Epithelial cell of esophagus (primary cell): ENCODE measurements around the gene CISTR.
A peak's percentile ranks its signal among the peaks of the same experiment; 100 is the strongest.

Experiments used
- DNase-seq: peaks from one replicate; pipeline ENCODE4 v3.0.0; 2010; ENCODE audit warnings: low read depth
- H3K4me3 ChIP-seq: 2 replicates; pipeline ENCODE4 v1.5.1; 2011; ENCODE audit warnings: mild to moderate bottlenecking, low read length, control low read depth
- TF ChIP-seq, protein P1 (sequence below): IDR thresholded peaks from 2 replicates; pipeline ENCODE4 v1.5.1; 2011; ENCODE audit warnings: low read depth, mild to moderate bottlenecking, low read length, control low read depth, inconsistent platforms; ENCODE audit not compliant: insufficient read depth; ENCODE audit errors: missing control alignments

Gene CISTR

DNA sequence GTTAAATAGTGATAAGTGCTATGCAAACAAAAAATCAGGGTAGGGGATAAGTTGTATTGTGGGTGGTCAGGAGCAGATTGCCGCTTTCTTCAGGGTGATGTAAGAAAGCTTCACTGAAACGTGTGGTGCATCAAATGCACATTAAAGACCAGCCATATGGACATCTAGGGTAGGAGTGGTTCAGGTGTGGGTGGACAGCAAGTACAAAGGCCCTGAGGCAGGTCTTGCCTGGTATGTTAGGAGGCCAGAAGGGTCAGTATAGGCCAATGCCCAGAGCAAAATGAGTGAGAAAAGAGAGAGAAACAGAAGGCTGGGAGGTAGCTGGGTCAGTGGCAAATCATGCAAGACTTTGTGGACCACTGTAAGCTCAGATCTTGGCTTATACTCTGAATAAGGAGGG, 25.6 kb upstream of the CISTR start:
- no peak for DNase-seq
- TF ChIP-seq, protein P1, sequence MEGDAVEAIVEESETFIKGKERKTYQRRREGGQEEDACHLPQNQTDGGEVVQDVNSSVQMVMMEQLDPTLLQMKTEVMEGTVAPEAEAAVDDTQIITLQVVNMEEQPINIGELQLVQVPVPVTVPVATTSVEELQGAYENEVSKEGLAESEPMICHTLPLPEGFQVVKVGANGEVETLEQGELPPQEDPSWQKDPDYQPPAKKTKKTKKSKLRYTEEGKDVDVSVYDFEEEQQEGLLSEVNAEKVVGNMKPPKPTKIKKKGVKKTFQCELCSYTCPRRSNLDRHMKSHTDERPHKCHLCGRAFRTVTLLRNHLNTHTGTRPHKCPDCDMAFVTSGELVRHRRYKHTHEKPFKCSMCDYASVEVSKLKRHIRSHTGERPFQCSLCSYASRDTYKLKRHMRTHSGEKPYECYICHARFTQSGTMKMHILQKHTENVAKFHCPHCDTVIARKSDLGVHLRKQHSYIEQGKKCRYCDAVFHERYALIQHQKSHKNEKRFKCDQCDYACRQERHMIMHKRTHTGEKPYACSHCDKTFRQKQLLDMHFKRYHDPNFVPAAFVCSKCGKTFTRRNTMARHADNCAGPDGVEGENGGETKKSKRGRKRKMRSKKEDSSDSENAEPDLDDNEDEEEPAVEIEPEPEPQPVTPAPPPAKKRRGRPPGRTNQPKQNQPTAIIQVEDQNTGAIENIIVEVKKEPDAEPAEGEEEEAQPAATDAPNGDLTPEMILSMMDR = no peak
- no peak overlapping the region for H3K4me3 ChIP-seq

DNA sequence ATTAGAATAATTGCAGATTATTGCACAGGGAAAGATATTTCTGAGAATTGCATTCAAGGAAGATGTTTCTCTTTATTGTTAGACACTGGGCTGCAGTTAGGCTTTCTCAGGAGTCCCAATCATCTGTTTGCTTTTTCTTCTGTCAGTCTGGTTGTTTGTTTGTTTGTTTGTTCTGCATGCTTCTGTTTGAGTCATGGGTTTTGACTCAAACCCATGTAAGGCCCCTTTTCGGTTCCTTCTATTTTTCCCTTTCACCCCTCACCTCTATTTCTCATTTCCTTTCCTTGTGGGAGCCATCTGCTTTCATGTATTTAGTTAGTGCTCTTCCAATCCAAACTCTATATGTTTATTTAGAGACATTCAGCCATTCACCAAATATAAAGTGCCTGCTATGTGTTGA, 25.1 kb upstream of the CISTR start:
- DNase-seq = no peak
- TF ChIP-seq, protein P1 = no peak
- no peak overlapping the region for H3K4me3 ChIP-seq

DNA sequence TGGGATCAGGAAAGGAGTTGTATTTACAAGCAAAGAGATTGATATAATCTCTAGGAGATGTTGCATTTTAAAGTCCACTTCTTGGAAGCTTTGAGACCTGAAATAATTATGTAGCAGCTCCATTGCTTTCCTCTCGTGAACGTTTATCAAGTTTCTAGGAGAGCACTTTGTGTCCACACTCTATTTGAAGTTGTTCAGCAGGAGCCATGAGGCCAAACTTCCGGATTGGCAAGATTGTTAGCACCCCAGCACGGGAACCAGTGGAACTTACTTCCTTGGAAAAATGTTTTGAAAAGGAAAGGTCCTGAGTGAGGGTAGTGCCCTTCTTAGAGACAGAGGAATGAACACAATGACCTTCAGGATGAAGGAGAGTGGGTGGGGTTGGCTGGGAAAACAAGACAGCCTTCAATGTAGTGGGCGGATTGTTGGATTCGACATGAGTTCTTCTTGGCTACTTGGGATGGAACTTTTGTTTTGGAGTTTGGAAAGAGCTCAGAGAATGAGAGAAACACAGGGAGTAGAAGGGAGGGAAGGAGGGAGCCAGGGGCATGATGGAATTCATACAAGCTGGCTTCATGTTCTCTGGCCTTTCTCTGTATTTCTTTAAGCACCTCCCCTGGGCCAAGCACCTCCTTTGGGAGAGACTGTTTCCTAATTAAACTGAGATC, 23.8 kb upstream of the CISTR start:
- no peak overlapping the region for H3K4me3 ChIP-seq
- TF ChIP-seq, protein P1 = no peak
- DNase-seq = no peak

DNA sequence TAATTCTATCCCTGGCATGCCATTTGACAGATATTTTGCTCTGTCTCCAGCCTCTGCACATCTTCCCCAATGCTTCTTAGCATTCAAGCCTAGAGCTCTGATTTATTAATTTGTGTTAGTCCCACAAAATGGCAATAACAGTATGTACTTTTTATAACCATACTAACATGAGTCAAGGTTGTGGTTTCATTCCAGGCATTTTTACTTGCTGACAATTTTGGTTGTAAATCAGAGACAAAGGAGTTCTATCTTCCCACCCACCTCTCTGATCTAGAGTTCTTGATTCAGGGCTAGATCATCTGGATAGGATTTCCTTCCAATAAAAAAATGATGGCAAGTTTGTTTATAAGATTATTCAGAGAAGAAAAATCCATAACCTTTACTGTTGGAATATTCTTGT, 18.5 kb upstream of the CISTR start:
- TF ChIP-seq, protein P1 = no peak
- DNase-seq = peak; percentile 82
- H3K4me3 ChIP-seq = no peak overlapping the region

DNA sequence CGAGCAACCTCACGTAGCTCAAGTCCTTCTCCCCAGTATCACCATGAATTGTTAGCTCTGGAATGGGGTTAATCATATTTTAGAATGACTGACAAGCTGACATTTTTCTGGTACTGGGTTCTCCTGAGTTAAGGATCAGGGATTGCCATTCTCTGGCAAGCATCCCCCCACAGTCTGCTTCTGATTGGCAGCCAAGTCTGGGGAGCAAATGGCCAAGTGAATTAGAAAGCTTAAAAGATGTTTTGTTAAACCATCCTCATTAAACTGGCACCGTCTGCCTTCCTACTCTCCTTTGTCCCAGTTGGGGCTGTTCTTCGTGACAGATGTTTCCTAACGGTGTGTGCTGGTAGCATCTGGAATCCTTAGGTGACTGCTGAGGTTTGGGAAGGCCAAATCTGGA, 17.2 kb upstream of the CISTR start:
- TF ChIP-seq, protein P1 = no peak
- no peak overlapping the region for H3K4me3 ChIP-seq
- no peak for DNase-seq

DNA sequence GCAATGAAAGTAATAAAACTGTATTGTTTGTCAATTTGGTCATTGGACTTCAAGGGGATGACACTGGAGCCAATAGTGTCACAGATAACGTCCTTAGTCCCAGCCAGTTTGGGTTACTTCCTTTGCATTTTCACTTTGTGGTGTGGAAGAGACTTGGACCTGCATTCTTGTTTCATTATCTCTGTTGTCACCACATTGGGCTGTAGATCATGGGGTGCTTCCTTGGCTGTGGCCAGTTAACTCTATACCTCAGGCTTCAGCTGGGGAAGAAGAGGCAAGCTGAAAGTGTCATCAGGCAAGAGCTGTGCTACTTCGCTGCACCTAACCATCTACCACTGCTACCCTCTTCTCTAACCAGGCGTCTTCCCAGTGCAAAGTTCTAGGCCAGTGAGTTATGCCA, 15.1 kb upstream of the CISTR start:
- DNase-seq = no peak
- H3K4me3 ChIP-seq = no peak overlapping the region
- TF ChIP-seq, protein P1 = no peak

DNA sequence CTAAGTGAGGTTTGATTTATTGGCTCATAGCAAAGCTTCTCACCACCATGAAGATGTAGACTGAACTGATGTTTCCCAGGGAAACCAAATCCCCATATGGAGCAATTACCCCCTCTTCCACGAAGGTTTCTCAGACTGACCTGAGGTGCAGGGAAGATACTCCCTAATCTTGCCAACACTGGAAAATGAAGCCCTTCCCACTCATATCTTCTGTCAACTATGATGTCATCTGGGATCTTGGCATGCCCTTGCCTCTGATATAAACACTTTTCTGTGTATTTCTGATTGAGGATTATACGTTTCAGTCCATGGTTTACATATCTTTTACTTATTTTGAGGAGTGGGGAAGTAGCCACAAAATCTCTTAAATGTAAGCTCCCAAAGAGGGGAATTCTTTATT, 14.1 kb upstream of the CISTR start:
- H3K4me3 ChIP-seq = no peak overlapping the region
- no peak for DNase-seq
- TF ChIP-seq, protein P1 = no peak
